Panc1 (cell line): ENCODE measurements around the gene KAZN. TPM values are rescaled to one million over a fixed set of nuclear protein-coding genes. Genes with fewer than 3 reads are reported as not detected.

Source experiments
- ATAC-seq: fragments of 200-7000 bp; cut with Tn5 transposase; 2 replicates; pipeline ENCODE4 v1.9.1; 2020; ENCODE audit warnings: mild to moderate bottlenecking, moderate library complexity
- BruUV-seq: library from RNA; stranded (reverse); fragments of 400-500 nt; replicated peaks from 2 replicates; lab custom pipeline; 2021; lab: Mats Ljungman, UMichigan
- CTCF ChIA-PET: fragments of 300-600 bp; sonication (Branson Sonifier 250); formaldehyde crosslinking; loops from one replicate; lab custom pipeline; 2022; ENCODE audit warnings: antibody characterized with exemption; lab: Charles Lee
- POLR2A ChIA-PET: fragments of 300-600 bp; sonication (Branson Sonifier 250); formaldehyde crosslinking; loops from one replicate; lab custom pipeline; 2022; ENCODE audit warnings: antibody characterized with exemption; lab: Charles Lee
- DNase-seq: peaks from one replicate; pipeline ENCODE4 v3.0.0-alpha.2; 2010; ENCODE audit warnings: low read depth, low spot score
- H3K27ac ChIP-seq: 2 replicates; pipeline ENCODE4 v1.5.1; 2011; ENCODE audit warnings: mild to moderate bottlenecking, low read length, inconsistent platforms
- H3K27me3 ChIP-seq: fragments of 200-500 bp; sonication (Bioruptor generic); 2 replicates; pipeline ENCODE4 v1.6.0; 2014; ENCODE audit warnings: low read length, inconsistent platforms; ENCODE audit not compliant: control insufficient read depth, insufficient read depth
- H3K36me3 ChIP-seq: fragments of 200-500 bp; sonication (Bioruptor generic); 2 replicates; pipeline ENCODE4 v1.5.1; 2014; ENCODE audit warnings: inconsistent platforms, mild to moderate bottlenecking, low read length, moderate library complexity; ENCODE audit not compliant: control insufficient read depth, insufficient read depth
- H3K4me1 ChIP-seq: 2 replicates; pipeline ENCODE4 v1.5.1; 2011; ENCODE audit warnings: inconsistent platforms, mild to moderate bottlenecking, low read length, moderate library complexity; ENCODE audit not compliant: control insufficient read depth, insufficient read depth
- H3K4me3 ChIP-seq, 2 experiments: 2 replicates each; pipeline ENCODE4 v1.5.1; 2011 to 2012; ENCODE audit warnings: low read depth in 2 of 2, low read length in 2 of 2, mild to moderate bottlenecking in 2 of 2, inconsistent platforms in 1 of 2, moderate library complexity in 1 of 2
- H3K9me3 ChIP-seq: fragments of 200-500 bp; sonication (Bioruptor generic); 2 replicates; pipeline ENCODE4 v1.5.1; 2014; ENCODE audit warnings: low read depth, mild to moderate bottlenecking, inconsistent platforms, low read length, moderate library complexity; ENCODE audit not compliant: control insufficient read depth, insufficient read depth
- POLR2AphosphoS5 ChIP-seq: IDR thresholded peaks from 2 replicates; pipeline ENCODE4 v1.6.1; 2012; ENCODE audit warnings: mild to moderate bottlenecking, low read depth, low read length, moderate library complexity
- SIN3A ChIP-seq: IDR thresholded peaks from 2 replicates; pipeline ENCODE4 v1.6.1; 2012; ENCODE audit warnings: low read depth, mild to moderate bottlenecking, low read length, moderate library complexity, borderline replicate concordance; ENCODE audit not compliant: insufficient read depth
- TCF7L2 ChIP-seq: IDR thresholded peaks from 2 replicates; pipeline ENCODE4 v1.6.1; 2011; ENCODE audit warnings: mild to moderate bottlenecking, low read depth, low read length, inconsistent platforms
- in situ Hi-C: cut with HindIII; loops from 2 replicates; pipeline ENCODE4 v1.10.0; 2016; ENCODE audit warnings: low sequenced_read_pairs, low pct_unique_long_range_greater_than_20kb
- intact Hi-C: fragments of 100-400 bp; cut with micrococcal nuclease; formaldehyde crosslinking; loops from one replicate; pipeline ENCODE4 v1.10.0; 2022; ENCODE audit not compliant: unreplicated experiment
- total RNA-seq: library from RNA; stranded (reverse); gene quantifications from one replicate; pipeline ENCODE4 v1.2.1, GENCODE V29; 2021; ENCODE audit not compliant: unreplicated experiment
- TF ChIP-seq, protein P1 (sequence below), 2 experiments: IDR thresholded peaks; 2 replicates each; pipeline ENCODE4 v1.6.1; 2011 to 2012; ENCODE audit warnings: low read depth in 2 of 2, control low read depth in 1 of 2, low read length in 1 of 2, mild to moderate bottlenecking in 1 of 2, moderate library complexity in 1 of 2; ENCODE audit not compliant: insufficient read depth in 1 of 2
- TF ChIP-seq, protein P2 (sequence below): fragments of 450-650 bp; IDR thresholded peaks from 2 replicates; pipeline ENCODE4 v1.5.1; 2017; ENCODE audit warnings: mild to moderate bottlenecking

The KAZN gene
- total RNA-seq, 1 experiment from 2014 or later = 6.6 TPM

DNA sequence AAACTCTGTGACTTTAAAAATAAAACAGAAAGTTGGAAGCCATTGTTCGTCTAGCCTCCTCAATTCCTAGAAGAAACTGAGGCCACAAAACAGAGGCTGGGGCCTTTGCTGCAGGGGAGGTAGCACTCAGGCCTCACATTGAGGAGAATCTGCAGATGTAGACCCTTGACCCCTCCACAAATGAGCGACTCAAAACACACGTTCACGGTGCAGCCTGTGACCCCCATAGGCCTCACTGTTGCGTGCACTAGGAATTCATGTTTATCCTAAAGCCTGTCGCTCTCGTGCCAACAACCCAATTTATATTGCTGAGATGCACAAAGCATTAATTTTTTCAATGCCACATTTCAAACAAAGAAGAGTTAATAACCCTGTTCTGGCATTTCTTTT is 560.7 kb downstream of the KAZN start:
- ATAC-seq = no peak
- no TSS peak for BruUV-seq
- Histone ChIP-seq H3K27ac (peak overlapping the region; percentile 68), H3K9me3 (no peaks in the 10 kb centered on the region), H3K4me3 (peak overlapping the region; percentile 10 to 87; a peak in 3 of 4 replicates), H3K27me3 (no peaks in the 10 kb centered on the region), H3K36me3 (no peaks in the 10 kb centered on the region), H3K4me1 (peaks cover 45% of the 10 kb centered on the region)
- TF ChIP-seq, protein P1, sequence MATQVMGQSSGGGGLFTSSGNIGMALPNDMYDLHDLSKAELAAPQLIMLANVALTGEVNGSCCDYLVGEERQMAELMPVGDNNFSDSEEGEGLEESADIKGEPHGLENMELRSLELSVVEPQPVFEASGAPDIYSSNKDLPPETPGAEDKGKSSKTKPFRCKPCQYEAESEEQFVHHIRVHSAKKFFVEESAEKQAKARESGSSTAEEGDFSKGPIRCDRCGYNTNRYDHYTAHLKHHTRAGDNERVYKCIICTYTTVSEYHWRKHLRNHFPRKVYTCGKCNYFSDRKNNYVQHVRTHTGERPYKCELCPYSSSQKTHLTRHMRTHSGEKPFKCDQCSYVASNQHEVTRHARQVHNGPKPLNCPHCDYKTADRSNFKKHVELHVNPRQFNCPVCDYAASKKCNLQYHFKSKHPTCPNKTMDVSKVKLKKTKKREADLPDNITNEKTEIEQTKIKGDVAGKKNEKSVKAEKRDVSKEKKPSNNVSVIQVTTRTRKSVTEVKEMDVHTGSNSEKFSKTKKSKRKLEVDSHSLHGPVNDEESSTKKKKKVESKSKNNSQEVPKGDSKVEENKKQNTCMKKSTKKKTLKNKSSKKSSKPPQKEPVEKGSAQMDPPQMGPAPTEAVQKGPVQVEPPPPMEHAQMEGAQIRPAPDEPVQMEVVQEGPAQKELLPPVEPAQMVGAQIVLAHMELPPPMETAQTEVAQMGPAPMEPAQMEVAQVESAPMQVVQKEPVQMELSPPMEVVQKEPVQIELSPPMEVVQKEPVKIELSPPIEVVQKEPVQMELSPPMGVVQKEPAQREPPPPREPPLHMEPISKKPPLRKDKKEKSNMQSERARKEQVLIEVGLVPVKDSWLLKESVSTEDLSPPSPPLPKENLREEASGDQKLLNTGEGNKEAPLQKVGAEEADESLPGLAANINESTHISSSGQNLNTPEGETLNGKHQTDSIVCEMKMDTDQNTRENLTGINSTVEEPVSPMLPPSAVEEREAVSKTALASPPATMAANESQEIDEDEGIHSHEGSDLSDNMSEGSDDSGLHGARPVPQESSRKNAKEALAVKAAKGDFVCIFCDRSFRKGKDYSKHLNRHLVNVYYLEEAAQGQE (IDR thresholded peaks at IDR 0.05; ENCODE audit: insufficient read depth in 1 of 2, low read depth in 2 of 2, low read length in 1 of 2) = no peak
- TF ChIP-seq, protein P2, sequence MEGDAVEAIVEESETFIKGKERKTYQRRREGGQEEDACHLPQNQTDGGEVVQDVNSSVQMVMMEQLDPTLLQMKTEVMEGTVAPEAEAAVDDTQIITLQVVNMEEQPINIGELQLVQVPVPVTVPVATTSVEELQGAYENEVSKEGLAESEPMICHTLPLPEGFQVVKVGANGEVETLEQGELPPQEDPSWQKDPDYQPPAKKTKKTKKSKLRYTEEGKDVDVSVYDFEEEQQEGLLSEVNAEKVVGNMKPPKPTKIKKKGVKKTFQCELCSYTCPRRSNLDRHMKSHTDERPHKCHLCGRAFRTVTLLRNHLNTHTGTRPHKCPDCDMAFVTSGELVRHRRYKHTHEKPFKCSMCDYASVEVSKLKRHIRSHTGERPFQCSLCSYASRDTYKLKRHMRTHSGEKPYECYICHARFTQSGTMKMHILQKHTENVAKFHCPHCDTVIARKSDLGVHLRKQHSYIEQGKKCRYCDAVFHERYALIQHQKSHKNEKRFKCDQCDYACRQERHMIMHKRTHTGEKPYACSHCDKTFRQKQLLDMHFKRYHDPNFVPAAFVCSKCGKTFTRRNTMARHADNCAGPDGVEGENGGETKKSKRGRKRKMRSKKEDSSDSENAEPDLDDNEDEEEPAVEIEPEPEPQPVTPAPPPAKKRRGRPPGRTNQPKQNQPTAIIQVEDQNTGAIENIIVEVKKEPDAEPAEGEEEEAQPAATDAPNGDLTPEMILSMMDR = no peak
- TF ChIP-seq TCF7L2 = no peak
- TF ChIP-seq POLR2AphosphoS5 = no peak
- no peak for TF ChIP-seq SIN3A
- CTCF ChIA-PET = no interaction called here
- DNase-seq = no peak
- intact Hi-C loops (no loop called here), in situ Hi-C loops (no loop called here)
- POLR2A ChIA-PET = no interaction called here

DNA sequence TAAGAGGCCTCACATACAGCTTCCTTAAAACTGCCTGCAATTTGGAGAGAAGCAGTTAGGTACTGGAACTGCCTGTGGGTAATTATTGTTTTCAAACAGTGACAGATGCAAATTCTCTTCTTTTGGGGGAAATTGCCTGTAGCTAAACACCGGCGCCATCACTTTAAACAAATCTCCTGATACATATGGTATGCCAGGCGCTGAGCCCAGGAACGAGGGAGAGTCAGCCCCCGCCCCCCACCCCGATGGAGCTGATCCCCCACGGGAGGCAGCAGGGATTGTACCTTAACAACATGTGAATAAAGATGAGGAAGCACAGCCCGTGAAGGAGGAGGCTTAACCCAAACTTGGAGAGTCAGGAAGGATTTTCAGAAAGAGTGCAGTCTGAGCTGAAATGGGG is 562.1 kb downstream of the KAZN start:
- peaks cover 40% of the 10 kb centered on the region for H3K4me1 ChIP-seq
- ATAC-seq = no peak
- BruUV-seq = no TSS peak
- no peak overlapping the region for H3K27ac ChIP-seq
- CTCF ChIA-PET = no interaction called here
- no peak overlapping the region for H3K4me3 ChIP-seq
- intact Hi-C loops = no loop called here
- no peaks in the 10 kb centered on the region for H3K9me3 ChIP-seq
- no peaks in the 10 kb centered on the region for H3K27me3 ChIP-seq
- DNase-seq = no peak
- POLR2A ChIA-PET = no interaction called here
- TF ChIP-seq, protein P1 (IDR thresholded peaks at IDR 0.05; ENCODE audit: insufficient read depth in 1 of 2, low read depth in 2 of 2, low read length in 1 of 2) = no peak
- no peak for TF ChIP-seq TCF7L2
- H3K36me3 ChIP-seq = no peaks in the 10 kb centered on the region
- in situ Hi-C loops = no loop called here
